A673 (cell line): ENCODE data around the gene TREML4. TPM values are rescaled to one million over a fixed set of nuclear protein-coding genes. Genes with fewer than 3 reads are reported as not detected.
A peak's percentile ranks its signal among the peaks of the same experiment; 100 is the strongest.

Experiments
- BruUV-seq: library from RNA; stranded (reverse); fragments of 400-500 nt; replicated peaks from 2 replicates; lab custom pipeline; 2021; lab: Mats Ljungman, UMichigan
- CTCF ChIA-PET: fragments of 300-600 bp; sonication (Branson Sonifier 250); formaldehyde crosslinking; loops from one replicate; lab custom pipeline; 2022; ENCODE audit warnings: antibody characterized with exemption; lab: Charles Lee
- POLR2A ChIA-PET: fragments of 300-600 bp; sonication (Branson Sonifier 250); formaldehyde crosslinking; loops from one replicate; lab custom pipeline; 2022; ENCODE audit warnings: antibody characterized with exemption; ENCODE audit not compliant: low non-redundant PET; lab: Charles Lee
- DNase-seq: peaks from one replicate; pipeline ENCODE4 v3.0.0-alpha.2; 2015; ENCODE audit warnings: low spot score
- H3K27ac ChIP-seq: fragments of 200-600 bp; sonication (generic); 2 replicates; pipeline ENCODE4 v1.5.1; 2016; ENCODE audit warnings: mixed run types, low read depth, mild to moderate bottlenecking, mixed read lengths, antibody characterized with exemption, low read length; ENCODE audit not compliant: poor library complexity, severe bottlenecking
- H3K27me3 ChIP-seq: fragments of 200-600 bp; sonication (generic); replicated peaks from 2 replicates; pipeline ENCODE4 v1.6.1; 2017; ENCODE audit warnings: mixed run types, low read depth, mild to moderate bottlenecking, mixed read lengths, antibody characterized with exemption, low read length; ENCODE audit not compliant: insufficient read depth, poor library complexity
- H3K36me3 ChIP-seq: fragments of 200-600 bp; sonication (generic); 2 replicates; pipeline ENCODE4 v1.6.1; 2016; ENCODE audit warnings: mixed run types, mild to moderate bottlenecking, mixed read lengths, antibody characterized with exemption, low read length; ENCODE audit not compliant: insufficient read depth, poor library complexity, severe bottlenecking
- H3K4me1 ChIP-seq: fragments of 200-600 bp; sonication (generic); 2 replicates; pipeline ENCODE4 v1.6.1; 2017; ENCODE audit warnings: mixed run types, mild to moderate bottlenecking, mixed read lengths, antibody characterized with exemption, low read length; ENCODE audit not compliant: insufficient read depth, poor library complexity, severe bottlenecking
- H3K4me3 ChIP-seq: fragments of 200-600 bp; sonication (generic); 2 replicates; pipeline ENCODE4 v1.5.1; 2016; ENCODE audit warnings: low read depth, mixed run types, mild to moderate bottlenecking, mixed read lengths, low read length; ENCODE audit not compliant: poor library complexity, severe bottlenecking
- H3K9me3 ChIP-seq: fragments of 200-600 bp; sonication (generic); 2 replicates; pipeline ENCODE4 v1.6.1; 2016; ENCODE audit warnings: mixed run types, low read depth, mild to moderate bottlenecking, mixed read lengths, antibody characterized with exemption, low read length; ENCODE audit not compliant: poor library complexity, severe bottlenecking
- EZH2 ChIP-seq: fragments of 200-600 bp; sonication (generic); IDR thresholded peaks from 2 replicates; pipeline ENCODE4 v1.6.1; 2017; ENCODE audit warnings: borderline replicate concordance, low read depth, mild to moderate bottlenecking, mixed read lengths, antibody characterized with exemption, low read length; ENCODE audit not compliant: poor library complexity, severe bottlenecking
- intact Hi-C: fragments of 100-400 bp; cut with micrococcal nuclease; formaldehyde crosslinking; loops from one replicate; pipeline ENCODE4 v1.10.0; 2022; ENCODE audit not compliant: unreplicated experiment
- total RNA-seq: library from RNA; stranded (reverse); gene quantifications from 2 replicates; pipeline ENCODE4 v1.2.3, GENCODE V29; 2021
- TF ChIP-seq, protein P1 (sequence below): fragments of 300-800, 200-600 bp; sonication (generic); conservative IDR thresholded peaks from 2 replicates; pipeline ENCODE4 v1.5.1; 2017; ENCODE audit warnings: low read depth, mild to moderate bottlenecking, antibody characterized with exemption, low read length, moderate library complexity, mixed read lengths

The TREML4 gene
- total RNA-seq, 1 experiment from 2014 or later, result not detected

DNA sequence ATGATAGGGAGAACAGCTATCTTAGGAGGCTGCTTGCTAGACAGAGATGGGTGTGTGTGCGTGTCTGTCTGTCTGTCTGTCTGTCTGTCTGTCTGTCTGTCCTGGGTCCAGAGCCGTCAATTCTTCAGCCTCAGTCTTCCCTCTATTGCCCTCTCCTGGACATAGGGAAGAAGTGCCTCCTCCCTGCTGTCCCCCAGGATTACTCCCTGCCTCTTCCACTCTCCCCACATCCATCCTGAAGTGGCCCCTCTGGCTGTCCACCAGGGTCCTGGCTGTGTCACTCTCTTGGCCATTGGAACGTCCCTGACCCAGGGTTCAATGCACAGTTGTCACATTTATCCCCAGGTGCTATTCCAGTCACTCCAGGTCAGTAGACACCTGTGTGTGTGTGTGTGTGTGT, 37.4 kb upstream of the TREML4 start:
- no peak for TF ChIP-seq EZH2
- TF ChIP-seq, protein P1, sequence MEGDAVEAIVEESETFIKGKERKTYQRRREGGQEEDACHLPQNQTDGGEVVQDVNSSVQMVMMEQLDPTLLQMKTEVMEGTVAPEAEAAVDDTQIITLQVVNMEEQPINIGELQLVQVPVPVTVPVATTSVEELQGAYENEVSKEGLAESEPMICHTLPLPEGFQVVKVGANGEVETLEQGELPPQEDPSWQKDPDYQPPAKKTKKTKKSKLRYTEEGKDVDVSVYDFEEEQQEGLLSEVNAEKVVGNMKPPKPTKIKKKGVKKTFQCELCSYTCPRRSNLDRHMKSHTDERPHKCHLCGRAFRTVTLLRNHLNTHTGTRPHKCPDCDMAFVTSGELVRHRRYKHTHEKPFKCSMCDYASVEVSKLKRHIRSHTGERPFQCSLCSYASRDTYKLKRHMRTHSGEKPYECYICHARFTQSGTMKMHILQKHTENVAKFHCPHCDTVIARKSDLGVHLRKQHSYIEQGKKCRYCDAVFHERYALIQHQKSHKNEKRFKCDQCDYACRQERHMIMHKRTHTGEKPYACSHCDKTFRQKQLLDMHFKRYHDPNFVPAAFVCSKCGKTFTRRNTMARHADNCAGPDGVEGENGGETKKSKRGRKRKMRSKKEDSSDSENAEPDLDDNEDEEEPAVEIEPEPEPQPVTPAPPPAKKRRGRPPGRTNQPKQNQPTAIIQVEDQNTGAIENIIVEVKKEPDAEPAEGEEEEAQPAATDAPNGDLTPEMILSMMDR, result no peak
- CTCF ChIA-PET, result no interaction called here
- H3K27me3 ChIP-seq, result peaks cover 16% of the 10 kb centered on the region
- H3K27ac ChIP-seq, result no peak overlapping the region
- no peaks in the 10 kb centered on the region for H3K9me3 ChIP-seq
- POLR2A ChIA-PET, result no interaction called here
- BruUV-seq, result no TSS peak
- no peaks in the 10 kb centered on the region for H3K36me3 ChIP-seq
- no peak overlapping the region for H3K4me3 ChIP-seq
- no peaks in the 10 kb centered on the region for H3K4me1 ChIP-seq
- no peak for DNase-seq
- intact Hi-C loops, result loop anchor here (10.0 kb wide), 1 partner anchor 124 kb away; no protein-coding TSS in a partner anchor

DNA sequence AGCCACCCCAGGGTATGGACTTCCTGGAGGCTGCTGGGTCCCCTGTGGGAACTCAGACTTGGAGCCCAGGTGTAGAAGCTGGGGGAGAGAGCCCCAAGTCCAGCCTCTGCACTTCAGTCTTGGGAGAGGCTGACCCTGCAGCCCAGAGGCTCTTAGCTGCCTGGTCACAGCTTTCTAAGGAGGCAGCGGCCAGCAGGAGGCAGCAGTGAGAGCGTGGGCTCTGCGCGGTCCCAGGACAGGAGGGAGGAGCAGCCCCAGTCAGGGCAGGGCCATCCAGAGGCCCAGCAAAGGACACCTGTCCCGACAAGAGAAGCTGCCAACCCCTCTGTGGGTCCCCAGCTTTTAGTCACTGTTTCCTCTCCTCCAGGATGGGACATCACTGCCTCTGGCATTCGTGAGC, 36.6 kb upstream of the TREML4 start:
- no peak overlapping the region for H3K27ac ChIP-seq
- no peak for TF ChIP-seq EZH2
- TF ChIP-seq, protein P1, result peak; percentile 61; the same call in 1 of the 2 replicates
- no TSS peak for BruUV-seq
- ChIA-PET POLR2A (interaction anchor here (0.7 kb wide), 1 partner anchor 28 kb away, joined by 5 read pairs; the partner anchor contains the start of gene TREM2), CTCF (interaction anchor here (1.4 kb wide), 1 partner anchor 9 kb away, joined by 6 read pairs; no protein-coding TSS in a partner anchor)
- no peaks in the 10 kb centered on the region for H3K4me1 ChIP-seq
- H3K4me3 ChIP-seq, result no peak overlapping the region
- no peaks in the 10 kb centered on the region for H3K9me3 ChIP-seq
- intact Hi-C loops, result loop anchor here (10.0 kb wide), 1 partner anchor 123 kb away; no protein-coding TSS in a partner anchor
- DNase-seq, result peak; percentile 38
- H3K27me3 ChIP-seq, result peaks cover 23% of the 10 kb centered on the region
- no peaks in the 10 kb centered on the region for H3K36me3 ChIP-seq

DNA sequence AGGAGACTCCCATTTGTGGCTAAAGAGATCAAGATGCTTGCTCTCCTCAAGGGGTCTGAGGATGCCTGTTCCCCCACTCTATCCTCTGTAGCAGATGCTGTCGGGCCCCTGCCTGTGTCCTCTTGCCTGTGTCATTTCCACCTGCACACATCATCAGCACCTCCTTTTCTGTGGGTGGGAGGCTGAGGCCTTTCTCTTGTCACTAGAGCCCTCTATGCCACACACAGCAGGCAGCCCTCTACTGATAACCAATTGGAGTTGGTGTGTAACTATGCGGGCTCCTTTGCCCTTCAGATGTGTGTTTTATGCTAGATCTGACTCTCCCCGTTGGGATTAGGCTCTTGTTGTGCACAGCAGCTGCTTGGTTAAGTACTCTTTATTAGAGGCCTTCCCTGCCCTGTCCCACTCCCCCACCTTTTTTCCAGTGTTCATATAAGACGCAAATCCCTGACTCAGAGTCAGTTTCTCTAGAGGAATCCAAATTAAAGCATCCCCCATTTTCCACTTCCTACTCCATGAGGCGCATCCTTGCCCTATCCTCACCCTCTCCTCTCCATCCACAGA, 34.9 kb upstream of the TREML4 start:
- BruUV-seq, result no TSS peak
- intact Hi-C loops, result loop anchor here (10.0 kb wide), 1 partner anchor 122 kb away; no protein-coding TSS in a partner anchor
- H3K4me1 ChIP-seq, result no peaks in the 10 kb centered on the region
- H3K27ac ChIP-seq, result no peak overlapping the region
- TF ChIP-seq, protein P1, result no peak
- TF ChIP-seq EZH2, result no peak
- H3K27me3 ChIP-seq, result peaks cover 31% of the 10 kb centered on the region
- no peak for DNase-seq
- CTCF ChIA-PET, result no interaction called here
- H3K4me3 ChIP-seq, result no peak overlapping the region
- POLR2A ChIA-PET, result no interaction called here
- H3K36me3 ChIP-seq, result no peaks in the 10 kb centered on the region
- no peaks in the 10 kb centered on the region for H3K9me3 ChIP-seq
